ENCODE measurements around the gene STXBP5. TPM values are rescaled to one million over a fixed set of nuclear protein-coding genes. Genes with fewer than 3 reads are reported as not detected.

STXBP5 gene
- total and polyA plus RNA-seq, 9 of the 15 experiments (the other 6 are each of a cell fraction or from before 2014, with no cell fraction given), result 23.3 to 172 (median 71.5) TPM

GRCh38 chr6:147381712-147382111 is 177.5 kb downstream of the STXBP5 start (continued):
- TF ChIP-seq ESRRA (IDR thresholded peaks at IDR 0.05; ENCODE audit: borderline replicate concordance, low read depth), result no peak
- no peak for TF ChIP-seq CTCF (IDR thresholded peaks at IDR 0.05 in 2 of 3, conservative IDR thresholded peaks at IDR 0.05 in 1 of 3; ENCODE audit: insufficient read depth in 2 of 3, low read depth in 1 of 3, low read length in 3 of 3)
- no peak for TF ChIP-seq HBP1 (CRISPR knock-in tag; IDR thresholded peaks at IDR 0.05)
- no peak for TF ChIP-seq E2F5 (CRISPR knock-in tag; IDR thresholded peaks at IDR 0.05)
- TF ChIP-seq FOXJ2 (tag; IDR thresholded peaks at IDR 0.05), result no peak
- TF ChIP-seq MTF1 (CRISPR knock-in tag; IDR thresholded peaks at IDR 0.05; ENCODE audit: borderline replicate concordance), result no peak
- TF ChIP-seq YBX1 (IDR thresholded peaks at IDR 0.05), result no peak
- TF ChIP-seq POLR2AphosphoS5 (IDR thresholded peaks at IDR 0.05; ENCODE audit: control insufficient read depth, insufficient read depth, low read depth, low read length), result no peak
- TF ChIP-seq JUNB (CRISPR knock-in tag; conservative IDR thresholded peaks at IDR 0.05), result no peak
- TF ChIP-seq POLR2G (IDR thresholded peaks at IDR 0.05; ENCODE audit: low read depth, low read length), result no peak

Measured in K562 (cell line).